ENCODE data around the gene MMP24OS.

MMP24OS gene

GRCh38 chr20:35251613-35251940, 26.3 kb downstream of the MMP24OS start:
- DNase-seq (ENCODE audit: low read depth), result no peak

GRCh38 chr20:35248641-35249475, 29.1 kb downstream of the MMP24OS start:
- no peak for DNase-seq (ENCODE audit: low read depth)

- DNase-seq (ENCODE audit: low read depth), result no peak
These were observed 31.2 kb downstream of the MMP24OS start for GRCh38 chr20:35246723-35247122.

GRCh38 chr20:35243986-35244385, 33.9 kb downstream of the MMP24OS start:
- no peak for DNase-seq (ENCODE audit: low read depth)

- no peak for DNase-seq (ENCODE audit: low read depth)
These were observed 34.6 kb downstream of the MMP24OS start for GRCh38 chr20:35243317-35243716.

- DNase-seq (ENCODE audit: low read depth), result no peak
These were observed 37.1 kb downstream of the MMP24OS start for GRCh38 chr20:35240811-35241293.

GRCh38 chr20:35240083-35240810, 37.7 kb downstream of the MMP24OS start:
- DNase-seq (ENCODE audit: low read depth), result no peak

- no peak for DNase-seq (ENCODE audit: low read depth)
These were observed 39.2 kb downstream of the MMP24OS start for GRCh38 chr20:35238735-35239134.

- DNase-seq (ENCODE audit: low read depth), result no peak
These were observed 39.8 kb downstream of the MMP24OS start for GRCh38 chr20:35238170-35238569.

GRCh38 chr20:35237486-35237885, 40.4 kb downstream of the MMP24OS start:
- peak; percentile 15 for DNase-seq (ENCODE audit: low read depth)

GRCh38 chr20:35235881-35236280, 42.0 kb downstream of the MMP24OS start:
- no peak for DNase-seq (ENCODE audit: low read depth)

GRCh38 chr20:35232575-35232974, 45.3 kb downstream of the MMP24OS start:
- DNase-seq (ENCODE audit: low read depth), result peak; percentile 50

GRCh38 chr20:35226884-35227681, 50.8 kb downstream of the MMP24OS start:
- DNase-seq (ENCODE audit: low read depth), result no peak
